HG03342 (cell line): ENCODE measurements around the gene MAGOH.
"Not testable (repeated sequence)": the region's sequence is repeated elsewhere in the genome, so short reads cannot be mapped to it uniquely, and the experiment has no call there.

Experiments
- ATAC-seq: cut with Tn5 transposase; IDR thresholded peaks from one replicate; pipeline ENCODE4 v1.9.1; 2021; ENCODE audit warnings: mild to moderate bottlenecking, moderate library complexity; ENCODE audit not compliant: unreplicated experiment

MAGOH gene

GRCh38 chr1:53241828-53242227, 3.5 kb upstream of the MAGOH start:
- ATAC-seq, result no peak

- ATAC-seq, result no peak
Observed at GRCh38 chr1:53237638-53238037, 680 bp downstream of the MAGOH start.

GRCh38 chr1:53220962-53221286, 17.4 kb downstream of the MAGOH start:
- ATAC-seq, result no peak

- peak; percentile 91 for ATAC-seq
Observed at GRCh38 chr1:53220171-53220961, 18.0 kb downstream of the MAGOH start, which contains the start of gene CZIB. TSS of gene CZIB (minus strand) at chr1:53220634. CDS start at chr1:53220575, 59 bp downstream.

GRCh38 chr1:53219711-53220110, 18.6 kb downstream of the MAGOH start:
- no peak for ATAC-seq

GRCh38 chr1:53218201-53218600, 20.1 kb downstream of the MAGOH start:
- ATAC-seq, result no peak

GRCh38 chr1:53214376-53214940, 23.9 kb downstream of the MAGOH start:
- ATAC-seq, result no peak

GRCh38 chr1:53210954-53211353, 27.4 kb downstream of the MAGOH start:
- no peak for ATAC-seq

GRCh38 chr1:53210352-53210751, 28.0 kb downstream of the MAGOH start:
- no peak for ATAC-seq

- no peak for ATAC-seq
Observed at GRCh38 chr1:53207726-53208125, 30.6 kb downstream of the MAGOH start.

- ATAC-seq, result no peak
Observed at GRCh38 chr1:53206735-53207379, 31.5 kb downstream of the MAGOH start.

- ATAC-seq, result not testable (repeated sequence)
Observed at GRCh38 chr1:53206083-53206685, 32.1 kb downstream of the MAGOH start.

- not testable (repeated sequence) for ATAC-seq
Observed at GRCh38 chr1:53205496-53205895, 32.8 kb downstream of the MAGOH start.

GRCh38 chr1:53203466-53203865, 34.9 kb downstream of the MAGOH start:
- ATAC-seq, result no peak

GRCh38 chr1:53198241-53198651, 40.1 kb downstream of the MAGOH start:
- no peak for ATAC-seq

- no peak for ATAC-seq
Observed at GRCh38 chr1:53197291-53198200, 40.8 kb downstream of the MAGOH start.

GRCh38 chr1:53196485-53197290, 41.6 kb downstream of the MAGOH start, which contains the start of gene CPT2:
TSS of gene CPT2 (plus strand) at chr1:53196824. CDS start at chr1:53196944, 120 bp downstream.
- peak; percentile 99 for ATAC-seq

- ATAC-seq, result peak; percentile 4
Observed at GRCh38 chr1:53196017-53196484, 42.3 kb downstream of the MAGOH start.

- ATAC-seq, result no peak
Observed at GRCh38 chr1:53195246-53196016, 42.9 kb downstream of the MAGOH start.
